IPS DF 4.7 (cell line): ENCODE measurements around the gene TMEFF2.
"Not testable (repeated sequence)": the region's sequence is repeated elsewhere in the genome, so short reads cannot be mapped to it uniquely, and the experiment has no call there.

Source experiments
- DNase-seq: peaks from one replicate; pipeline ENCODE4 v3.0.0-alpha.2; 2013; ENCODE audit warnings: low spot score; ENCODE audit errors: extremely low read depth

TMEFF2 gene

GRCh38 chr2:191933307-191934105, 261.2 kb downstream of the TMEFF2 start:
- no peak for DNase-seq

GRCh38 chr2:191932286-191932685, 262.4 kb downstream of the TMEFF2 start:
- no peak for DNase-seq

GRCh38 chr2:191931329-191931728, 263.4 kb downstream of the TMEFF2 start:
- DNase-seq = no peak

GRCh38 chr2:191930205-191930604, 264.5 kb downstream of the TMEFF2 start:
- DNase-seq = no peak

- DNase-seq = no peak
Observed at GRCh38 chr2:191929288-191929687, 265.4 kb downstream of the TMEFF2 start.

GRCh38 chr2:191927991-191928390, 266.7 kb downstream of the TMEFF2 start:
- no peak for DNase-seq

GRCh38 chr2:191927319-191927867, 267.3 kb downstream of the TMEFF2 start:
- DNase-seq = no peak

- no peak for DNase-seq
Observed at GRCh38 chr2:191926671-191927070, 268.1 kb downstream of the TMEFF2 start.

GRCh38 chr2:191923652-191923997, 271.1 kb downstream of the TMEFF2 start:
- DNase-seq = no peak

- DNase-seq = no peak
Observed at GRCh38 chr2:191922736-191923651, 271.7 kb downstream of the TMEFF2 start.

GRCh38 chr2:191921650-191922049, 273.1 kb downstream of the TMEFF2 start:
- DNase-seq = not testable (repeated sequence)

GRCh38 chr2:191920502-191920901, 274.2 kb downstream of the TMEFF2 start:
- no peak for DNase-seq

- DNase-seq = no peak
Observed at GRCh38 chr2:191917967-191918651, 276.6 kb downstream of the TMEFF2 start.

GRCh38 chr2:191917430-191917881, 277.3 kb downstream of the TMEFF2 start:
- no peak for DNase-seq

- DNase-seq = no peak
Observed at GRCh38 chr2:191916826-191917225, 277.9 kb downstream of the TMEFF2 start.

- no peak for DNase-seq
Observed at GRCh38 chr2:191915750-191916149, 279.0 kb downstream of the TMEFF2 start.

GRCh38 chr2:191913796-191914195, 280.9 kb downstream of the TMEFF2 start:
- DNase-seq = no peak

- DNase-seq = no peak
Observed at GRCh38 chr2:191912764-191913163, 282.0 kb downstream of the TMEFF2 start.

- DNase-seq = no peak
Observed at GRCh38 chr2:191910518-191910917, 284.2 kb downstream of the TMEFF2 start.

- no peak for DNase-seq
Observed at GRCh38 chr2:191908874-191909273, 285.9 kb downstream of the TMEFF2 start.

GRCh38 chr2:191907545-191907944, 287.2 kb downstream of the TMEFF2 start:
- DNase-seq = no peak
